Loucy (cell line): Measurements from ENCODE around the gene EEF1A1.

Experiments
- H2AFZ ChIP-seq: fragments of 200-600 bp; sonication (generic); 2 replicates; pipeline ENCODE4 v1.6.0; 2016; ENCODE audit warnings: antibody characterized with exemption, mild to moderate bottlenecking, low read length, moderate library complexity
- H3F3A ChIP-seq: fragments of 200-600 bp; 2 replicates; pipeline ENCODE4 v1.6.0; 2016; ENCODE audit warnings: antibody characterized with exemption, low read depth, mild to moderate bottlenecking
- H3K27me3 ChIP-seq: fragments of 200-600 bp; sonication (generic); 2 replicates; pipeline ENCODE4 v1.6.1; 2014; ENCODE audit warnings: low read length, mild to moderate bottlenecking; ENCODE audit not compliant: insufficient read depth, poor library complexity, severe bottlenecking
- H3K36me3 ChIP-seq: fragments of 200-600 bp; sonication (generic); 2 replicates; pipeline ENCODE4 v1.6.1; 2016; ENCODE audit warnings: low read length; ENCODE audit not compliant: insufficient read depth
- H3K4me1 ChIP-seq: fragments of 200-600 bp; sonication (generic); 2 replicates; pipeline ENCODE4 v1.5.1; 2014; ENCODE audit warnings: low read length, mild to moderate bottlenecking; ENCODE audit not compliant: insufficient read depth, poor library complexity, severe bottlenecking
- H3K4me2 ChIP-seq: fragments of 200-600 bp; sonication (generic); 2 replicates; pipeline ENCODE4 v1.6.0; 2014; ENCODE audit warnings: antibody characterized with exemption, low read length, low read depth, mild to moderate bottlenecking; ENCODE audit not compliant: poor library complexity, severe bottlenecking
- H3K4me3 ChIP-seq: fragments of 200-600 bp; sonication (generic); 2 replicates; pipeline ENCODE4 v1.5.1; 2014; ENCODE audit warnings: low read length, mild to moderate bottlenecking, mixed read lengths; ENCODE audit not compliant: poor library complexity, severe bottlenecking
- H3K79me2 ChIP-seq: fragments of 200-600 bp; sonication (generic); 2 replicates; pipeline ENCODE4 v1.6.1; 2014; ENCODE audit warnings: low read length; ENCODE audit not compliant: insufficient read depth
- H3K9ac ChIP-seq: fragments of 200-600 bp; sonication (generic); 2 replicates; pipeline ENCODE4 v1.6.0; 2014; ENCODE audit warnings: mild to moderate bottlenecking, low read depth, low read length, moderate library complexity; ENCODE audit not compliant: poor library complexity, severe bottlenecking
- H3K9me2 ChIP-seq: fragments of 200-600 bp; sonication (generic); replicated peaks from 2 replicates; pipeline ENCODE4 v1.6.1; 2016; ENCODE audit warnings: low read depth, low read length, mixed read lengths
- H3K9me3 ChIP-seq: fragments of 200-600 bp; sonication (generic); 2 replicates; pipeline ENCODE4 v1.6.1; 2014; ENCODE audit warnings: mild to moderate bottlenecking, antibody characterized with exemption, low read length, low read depth; ENCODE audit not compliant: insufficient read depth
- H4K20me1 ChIP-seq: fragments of 200-600 bp; sonication (generic); 2 replicates; pipeline ENCODE4 v1.6.0; 2014; ENCODE audit warnings: antibody characterized with exemption, low read length, mild to moderate bottlenecking; ENCODE audit not compliant: insufficient read depth, poor library complexity, severe bottlenecking
- CTCF ChIP-seq: fragments of 200-600 bp; sonication (generic); conservative IDR thresholded peaks from 2 replicates; pipeline ENCODE4 v1.5.1; 2014; ENCODE audit warnings: mild to moderate bottlenecking, antibody characterized with exemption, low read length
- EZH2phosphoT487 ChIP-seq: fragments of 200-600 bp; IDR thresholded peaks from 2 replicates; pipeline ENCODE4 v1.6.1; 2018; ENCODE audit warnings: antibody characterized with exemption, mild to moderate bottlenecking, moderate library complexity, borderline replicate concordance

EEF1A1 gene

GRCh38 chr6:73538116-73538779, 17.4 kb upstream of the EEF1A1 start:
- H3F3A ChIP-seq: no peaks in the 10 kb centered on the region
- H3K9ac ChIP-seq: no peak overlapping the region
- H3K27me3 ChIP-seq: no peaks in the 10 kb centered on the region
- H3K4me1 ChIP-seq: no peaks in the 10 kb centered on the region
- no peak overlapping the region for H3K4me3 ChIP-seq
- no peak overlapping the region for H3K4me2 ChIP-seq
- no peaks in the 10 kb centered on the region for H3K9me3 ChIP-seq
- TF ChIP-seq CTCF (no peak), EZH2phosphoT487 (no peak)
- H2AFZ ChIP-seq: no peak overlapping the region
- no peaks in the 10 kb centered on the region for H3K9me2 ChIP-seq
- H4K20me1 ChIP-seq: no peaks in the 10 kb centered on the region
- H3K36me3 ChIP-seq: no peaks in the 10 kb centered on the region
- H3K79me2 ChIP-seq: no peaks in the 10 kb centered on the region

- H2AFZ ChIP-seq: no peak overlapping the region
- no peaks in the 10 kb centered on the region for H4K20me1 ChIP-seq
- no peaks in the 10 kb centered on the region for H3K79me2 ChIP-seq
- TF ChIP-seq CTCF (no peak), EZH2phosphoT487 (no peak)
- no peak overlapping the region for H3K4me2 ChIP-seq
- H3K4me3 ChIP-seq: no peak overlapping the region
- H3K27me3 ChIP-seq: no peaks in the 10 kb centered on the region
- no peaks in the 10 kb centered on the region for H3K9me2 ChIP-seq
- no peaks in the 10 kb centered on the region for H3K9me3 ChIP-seq
- H3K9ac ChIP-seq: no peak overlapping the region
- no peaks in the 10 kb centered on the region for H3K4me1 ChIP-seq
- no peaks in the 10 kb centered on the region for H3K36me3 ChIP-seq
- H3F3A ChIP-seq: no peaks in the 10 kb centered on the region
Observed at GRCh38 chr6:73537677-73538076, 16.8 kb upstream of the EEF1A1 start.

- no peaks in the 10 kb centered on the region for H3K9me2 ChIP-seq
- H3K4me2 ChIP-seq: no peak overlapping the region
- no peaks in the 10 kb centered on the region for H3K4me1 ChIP-seq
- H3K27me3 ChIP-seq: no peaks in the 10 kb centered on the region
- no peaks in the 10 kb centered on the region for H3K79me2 ChIP-seq
- H4K20me1 ChIP-seq: no peaks in the 10 kb centered on the region
- no peaks in the 10 kb centered on the region for H3K9me3 ChIP-seq
- no peak overlapping the region for H2AFZ ChIP-seq
- no peak for TF ChIP-seq EZH2phosphoT487
- no peak for TF ChIP-seq CTCF
- no peak overlapping the region for H3K9ac ChIP-seq
- H3F3A ChIP-seq: no peaks in the 10 kb centered on the region
- no peaks in the 10 kb centered on the region for H3K36me3 ChIP-seq
- H3K4me3 ChIP-seq: no peak overlapping the region
Observed at GRCh38 chr6:73534628-73535027, 13.8 kb upstream of the EEF1A1 start.
